Stimulated activated CD4-positive, alpha-beta T cell treated with anti-CD3 and anti-CD28 coated beads, Interleukin-4, amount 100 ng/mL, for 24 hours (primary cell): ENCODE results near the gene RAB1B.
A peak's percentile ranks its signal among the peaks of the same experiment; 100 is the strongest.
"Not testable (repeated sequence)": the region's sequence is repeated elsewhere in the genome, so short reads cannot be mapped to it uniquely, and the experiment has no call there.

Experiments used
- DNase-seq: peaks from one replicate; pipeline ENCODE4 v3.0.0-alpha.2; 2020

Gene RAB1B

DNA sequence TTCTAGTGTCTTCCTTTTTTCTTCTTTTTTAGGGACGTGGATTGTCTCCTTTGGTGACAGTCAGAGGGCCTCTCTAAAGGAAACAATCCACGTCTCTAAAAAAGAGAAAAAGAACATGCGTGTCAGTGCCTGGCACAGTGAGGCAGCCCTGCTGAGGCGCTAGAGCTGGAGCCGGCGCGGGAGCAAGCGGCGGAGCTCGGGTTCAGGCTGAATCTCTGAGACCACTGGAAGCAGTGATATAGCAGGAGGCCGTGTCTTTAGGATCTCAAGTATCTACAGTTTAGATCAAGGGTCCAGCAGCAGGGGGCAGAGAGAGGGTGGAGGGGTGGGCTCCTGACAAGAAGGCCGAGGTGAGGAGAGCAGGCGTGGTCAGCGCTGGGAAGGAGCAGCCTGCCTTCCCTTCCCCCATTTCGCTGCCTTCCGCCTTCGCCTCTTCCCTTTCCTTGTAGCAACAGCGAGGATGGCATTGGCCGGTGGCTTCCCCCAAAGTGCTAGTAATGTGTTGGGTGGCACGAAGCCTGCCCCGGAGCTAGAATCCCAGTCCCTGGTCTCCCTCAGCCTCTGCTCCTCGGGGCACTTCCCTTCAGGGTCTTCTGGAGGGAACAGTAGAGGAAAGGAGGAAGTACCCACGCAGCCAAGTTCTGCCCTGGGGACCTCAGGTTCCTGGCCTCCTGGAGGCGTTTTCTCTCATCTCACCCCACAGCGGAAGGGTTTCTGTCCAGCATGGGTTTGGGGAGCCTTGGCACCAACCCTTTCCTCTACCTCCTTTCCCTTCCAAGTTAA, 28.2 kb upstream of the RAB1B start:
- DNase-seq, result no peak

GRCh38 chr11:66240781-66241136, 27.7 kb upstream of the RAB1B start:
- no peak for DNase-seq

- no peak for DNase-seq
Measured at GRCh38 chr11:66242095-66242765, 26.2 kb upstream of the RAB1B start.

- no peak for DNase-seq
Measured at GRCh38 chr11:66243782-66244535, 24.5 kb upstream of the RAB1B start.

DNA sequence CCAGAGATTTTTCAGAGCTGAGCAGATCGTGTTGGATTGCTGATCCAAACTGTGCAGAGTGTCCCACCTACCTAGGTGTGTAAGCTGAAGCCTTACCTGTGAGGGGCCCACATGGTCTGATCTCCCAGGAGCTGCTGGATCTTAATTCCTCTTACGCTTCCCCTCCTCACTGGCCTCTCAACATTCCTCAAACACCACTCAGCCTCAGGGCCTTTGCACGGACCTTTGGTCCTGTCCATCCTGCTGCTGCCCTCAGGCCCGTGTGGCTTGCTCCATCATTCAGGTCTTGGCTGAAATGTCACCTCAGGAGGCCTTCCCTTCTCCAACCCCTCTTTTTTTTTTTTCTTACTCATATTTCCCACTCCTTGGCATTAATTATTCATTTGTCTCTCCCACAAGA, 21.1 kb upstream of the RAB1B start:
- DNase-seq, result no peak

DNA sequence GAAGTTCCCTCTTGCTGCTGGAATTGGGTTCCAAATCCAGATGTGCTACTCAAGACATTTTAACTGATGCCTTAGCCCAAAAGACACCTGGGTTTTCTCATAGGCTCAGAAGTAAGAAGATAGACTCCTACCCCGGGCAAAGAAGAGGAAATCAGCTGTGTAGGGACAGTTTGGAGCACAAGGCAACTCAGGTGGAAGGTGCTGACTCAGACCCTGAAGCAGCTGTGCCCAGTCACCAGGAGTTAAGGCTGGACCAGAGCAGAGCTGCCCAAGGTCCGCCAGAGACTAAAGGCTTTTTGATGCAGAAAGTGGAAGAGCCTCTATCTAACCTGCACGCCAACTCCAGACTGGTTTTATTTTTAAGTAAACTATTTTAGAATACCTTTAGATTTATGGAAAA, 20.6 kb upstream of the RAB1B start:
- DNase-seq, result no peak

DNA sequence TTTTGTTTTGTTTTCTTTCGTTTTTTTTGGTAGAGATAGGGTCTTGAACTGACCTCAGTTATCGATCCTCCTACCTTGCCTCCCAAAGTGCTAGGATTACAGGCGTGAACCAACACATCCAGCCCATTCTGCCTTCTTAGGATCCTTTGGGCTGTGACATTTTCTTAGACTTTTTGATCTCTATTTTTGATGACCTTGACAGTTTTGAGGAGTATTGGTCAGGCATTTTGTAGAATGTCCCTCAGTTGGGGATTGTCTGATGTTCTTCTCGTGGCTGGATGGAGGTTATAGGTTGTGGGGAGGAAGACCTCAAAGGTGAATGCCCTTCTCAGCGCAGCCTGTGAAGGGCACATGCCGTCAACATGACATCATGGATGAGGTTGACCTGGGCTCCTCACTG, 19.5 kb upstream of the RAB1B start:
- DNase-seq, result no peak

DNA sequence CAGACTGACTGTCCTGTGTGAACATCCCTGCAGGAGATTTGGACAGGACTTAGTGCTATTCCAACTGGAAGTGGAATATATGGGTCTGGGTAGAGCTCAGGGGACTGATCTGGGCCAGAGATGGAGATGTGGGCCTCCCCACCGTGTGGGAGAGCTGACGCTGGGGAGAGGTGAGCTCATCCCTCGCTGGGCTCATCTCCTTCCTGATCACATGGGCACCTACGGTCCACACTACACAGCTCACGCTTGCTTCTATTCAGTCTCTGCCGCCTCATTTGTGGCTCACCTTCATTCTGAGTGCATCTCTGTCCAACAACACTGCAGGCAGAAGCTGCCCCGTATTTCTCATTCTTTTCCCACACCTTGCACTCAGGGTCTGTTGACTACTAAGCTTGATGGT, 16.6 kb upstream of the RAB1B start:
- DNase-seq, result no peak

- not testable (repeated sequence) for DNase-seq
Measured at GRCh38 chr11:66253081-66253480, 15.4 kb upstream of the RAB1B start.

DNA sequence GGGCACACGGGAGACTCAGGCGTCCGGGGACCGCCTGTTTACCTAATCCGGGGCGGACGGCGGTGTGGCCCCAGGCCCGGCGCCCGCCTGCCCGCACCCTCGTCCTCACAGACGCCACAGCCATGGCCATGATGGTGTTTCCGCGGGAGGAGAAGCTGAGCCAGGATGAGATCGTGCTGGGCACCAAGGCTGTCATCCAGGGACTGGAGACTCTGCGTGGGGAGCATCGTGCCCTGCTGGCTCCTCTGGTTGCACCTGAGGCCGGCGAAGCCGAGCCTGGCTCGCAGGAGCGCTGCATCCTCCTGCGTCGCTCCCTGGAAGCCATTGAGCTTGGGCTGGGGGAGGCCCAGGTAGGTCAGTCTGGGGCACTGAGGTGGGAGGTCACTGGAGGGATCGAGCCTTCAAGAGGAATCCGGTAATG, 10.0 kb upstream of the RAB1B start:
- DNase-seq, result no peak

GRCh38 chr11:66259225-66259624, 9.2 kb upstream of the RAB1B start:
- DNase-seq, result no peak

GRCh38 chr11:66259956-66260355, 8.5 kb upstream of the RAB1B start:
- no peak for DNase-seq

- DNase-seq, result no peak
Measured at GRCh38 chr11:66261578-66261977, 6.9 kb upstream of the RAB1B start.

DNA sequence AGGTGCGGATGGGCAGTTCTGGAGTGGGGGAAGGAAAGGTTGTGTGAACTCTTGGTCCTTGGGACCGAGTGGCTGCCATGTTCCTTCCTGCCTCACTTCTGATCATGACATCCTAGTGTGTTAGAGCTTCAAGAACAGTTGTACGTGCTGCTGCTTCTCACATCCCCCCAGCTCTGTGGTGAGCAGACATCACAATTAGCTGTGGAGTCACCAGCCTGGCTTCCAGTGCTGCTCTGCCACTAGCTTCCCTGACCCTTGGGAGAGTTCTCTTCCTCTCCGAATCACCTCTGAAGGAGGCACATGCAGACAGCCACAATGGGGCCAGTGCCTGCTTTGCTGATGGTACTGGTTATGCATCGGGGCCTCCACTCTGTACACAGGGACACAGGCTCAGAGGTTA, 6.2 kb upstream of the RAB1B start:
- DNase-seq, result no peak

DNA sequence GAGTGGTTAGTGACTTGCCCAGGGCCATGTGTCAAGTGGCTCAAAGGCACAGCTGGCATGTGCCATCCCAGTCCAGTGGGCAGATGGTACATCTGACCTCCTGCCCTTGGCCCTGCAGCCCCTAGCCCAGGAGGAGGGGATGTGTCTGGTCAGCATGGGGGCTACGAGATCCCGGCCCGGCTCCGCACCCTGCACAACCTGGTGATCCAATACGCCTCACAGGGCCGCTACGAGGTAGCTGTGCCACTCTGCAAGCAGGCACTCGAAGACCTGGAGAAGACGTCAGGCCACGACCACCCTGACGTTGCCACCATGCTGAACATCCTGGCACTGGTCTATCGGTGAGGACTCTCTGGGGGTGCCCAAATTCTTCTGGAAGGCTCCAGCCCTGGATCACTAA, 5.7 kb upstream of the RAB1B start:
- DNase-seq, result no peak

GRCh38 chr11:66263231-66263630, 5.2 kb upstream of the RAB1B start:
- DNase-seq, result no peak

DNA sequence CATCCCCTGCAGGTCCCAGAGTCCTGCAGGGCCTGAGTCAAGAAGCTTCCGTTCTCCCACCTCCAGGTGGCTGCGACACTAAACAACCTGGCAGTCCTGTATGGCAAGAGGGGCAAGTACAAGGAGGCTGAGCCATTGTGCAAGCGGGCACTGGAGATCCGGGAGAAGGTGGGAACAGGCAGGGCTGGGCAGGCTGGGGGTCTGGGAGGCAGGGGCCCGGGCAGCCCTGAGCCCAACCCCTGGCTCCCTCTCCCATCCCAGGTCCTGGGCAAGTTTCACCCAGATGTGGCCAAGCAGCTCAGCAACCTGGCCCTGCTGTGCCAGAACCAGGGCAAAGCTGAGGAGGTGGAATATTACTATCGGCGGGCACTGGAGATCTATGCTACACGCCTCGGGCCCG, 4.7 kb upstream of the RAB1B start:
- no peak for DNase-seq

DNA sequence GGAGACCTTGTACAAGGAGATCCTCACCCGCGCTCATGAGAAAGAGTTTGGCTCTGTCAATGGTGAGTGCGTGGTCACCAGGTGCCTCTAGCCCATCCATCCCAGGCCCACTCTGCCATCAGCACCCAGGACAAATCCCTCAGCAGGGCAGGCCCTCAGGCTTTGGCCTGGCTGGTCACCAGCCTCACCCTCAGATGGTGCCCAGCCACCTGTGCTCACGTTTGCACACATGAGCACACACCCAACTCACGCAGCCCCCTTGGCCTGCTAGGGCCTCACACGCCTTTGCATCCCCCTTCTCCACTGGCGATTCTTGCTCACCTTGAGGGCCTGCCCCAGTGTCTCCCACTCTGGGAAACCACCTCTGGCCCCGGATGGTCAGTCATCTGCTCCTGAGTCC, 4.1 kb upstream of the RAB1B start:
- no peak for DNase-seq

DNA sequence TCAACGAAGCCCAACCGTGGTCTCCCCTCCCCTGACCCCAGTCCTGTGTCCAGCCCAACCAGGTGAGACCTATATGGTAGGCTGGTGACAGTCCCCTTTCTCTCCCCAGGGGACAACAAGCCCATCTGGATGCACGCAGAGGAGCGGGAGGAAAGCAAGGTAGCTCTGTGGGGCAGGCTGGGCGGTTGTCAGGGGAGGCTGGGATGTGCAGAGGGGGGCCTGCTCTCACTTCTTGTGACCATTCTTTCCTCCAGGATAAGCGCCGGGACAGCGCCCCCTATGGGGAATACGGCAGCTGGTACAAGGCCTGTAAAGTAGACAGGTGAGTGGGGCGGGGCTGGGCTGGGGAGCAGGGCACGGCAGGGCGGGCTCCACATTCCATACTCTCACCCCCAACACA, 3.5 kb upstream of the RAB1B start:
- DNase-seq, result peak; percentile 45

GRCh38 chr11:66265531-66266377, 2.7 kb upstream of the RAB1B start:
- no peak for DNase-seq

DNA sequence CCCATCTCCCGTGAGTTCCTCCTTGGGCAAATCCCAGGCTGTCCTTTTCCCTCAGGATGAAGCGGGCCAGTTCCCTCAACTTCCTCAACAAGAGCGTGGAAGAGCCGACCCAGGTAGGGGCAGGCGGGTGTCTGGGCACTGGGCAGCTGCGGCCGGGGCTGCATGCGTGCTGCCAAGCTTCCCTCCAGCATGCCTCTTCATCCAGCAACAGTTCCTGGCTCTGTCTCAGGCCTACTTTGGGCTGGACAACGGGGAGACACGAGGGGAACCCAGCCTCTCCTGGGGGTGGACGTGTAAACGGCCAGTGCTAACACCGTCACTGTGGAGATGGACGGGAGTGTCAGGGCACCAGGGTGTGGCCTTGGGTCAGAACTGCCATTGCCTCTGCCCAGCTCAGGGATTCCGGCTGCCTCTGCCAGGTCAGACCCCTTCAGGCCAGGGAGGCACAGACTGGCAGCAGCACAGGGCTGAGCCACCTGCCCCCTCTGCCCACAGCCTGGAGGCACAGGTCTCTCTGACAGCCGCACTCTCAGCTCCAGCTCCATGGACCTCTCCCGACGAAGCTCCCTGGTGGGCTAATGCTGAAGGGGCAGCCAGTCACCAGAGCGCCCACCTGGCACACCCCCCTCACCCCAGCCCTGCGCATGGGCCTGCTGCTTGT, 1.9 kb upstream of the RAB1B start:
- DNase-seq, result no peak

GRCh38 chr11:66267039-66267378, 1.4 kb upstream of the RAB1B start:
- DNase-seq, result no peak
